HEK293 (cell line): Measurements from ENCODE around the gene C9orf152.

Experiments used
- CTCF ChIA-PET: fragments of 350-600 bp; formaldehyde crosslinking; extraction: SDS; loops from one replicate; lab custom pipeline; 2021; ENCODE audit warnings: antibody characterized with exemption; lab: Yijun Ruan, JAX
- POLR2A ChIA-PET: fragments of 300-600 bp; formaldehyde crosslinking; extraction: SDS; loops from one replicate; lab custom pipeline; 2020; ENCODE audit warnings: antibody characterized with exemption, inconsistent platforms; lab: Yijun Ruan, JAX
- H3K27ac ChIP-seq: fragments of 200-500 bp; sonication (Bioruptor generic); 2 replicates; pipeline ENCODE4 v1.5.1; 2014; ENCODE audit warnings: low read depth, low read length, control low read depth, inconsistent platforms; ENCODE audit errors: extremely low read depth
- H3K36me3 ChIP-seq, 2 experiments: fragments of 200-500 bp in 1 of 2; sonication (Bioruptor generic) in 1 of 2; 1 replicate in 1 of 2; 2 replicates in 1 of 2; pipeline ENCODE4 v1.5.1; 2014 to 2017; ENCODE audit warnings: inconsistent platforms in 2 of 2, low read length in 2 of 2; ENCODE audit not compliant: control insufficient read depth in 2 of 2, insufficient read depth in 1 of 2
- H3K4me1 ChIP-seq: fragments of 200-500 bp; sonication (Bioruptor generic); 2 replicates; pipeline ENCODE4 v1.5.1; 2014; ENCODE audit warnings: mild to moderate bottlenecking, low read length, inconsistent platforms; ENCODE audit not compliant: control insufficient read depth, insufficient read depth
- H3K4me3 ChIP-seq: 2 replicates; pipeline ENCODE4 v1.5.1; 2011; ENCODE audit warnings: low read depth, mild to moderate bottlenecking, control low read depth, low read length, moderate library complexity
- H3K9me3 ChIP-seq: fragments of 200-500 bp; sonication (Bioruptor generic); 2 replicates; pipeline ENCODE4 v1.5.1; 2014; ENCODE audit warnings: low read depth, low read length, inconsistent platforms; ENCODE audit not compliant: control insufficient read depth, insufficient read depth
- BCL11A ChIP-seq: fragments of 450-650 bp; formaldehyde crosslinking; IDR thresholded peaks from 2 replicates; pipeline ENCODE4 v1.5.1; 2016; ENCODE audit warnings: low read depth, missing biosample characterization, missing genetic modification characterization
- BCL11B ChIP-seq: fragments of 450-650 bp; formaldehyde crosslinking; IDR thresholded peaks from 2 replicates; pipeline ENCODE4 v1.5.1; 2016; ENCODE audit warnings: low read depth, missing biosample characterization, missing genetic modification characterization
- RBAK ChIP-seq: fragments of 450-650 bp; formaldehyde crosslinking; IDR thresholded peaks from 2 replicates; pipeline ENCODE4 v1.5.1; 2016; ENCODE audit warnings: missing biosample characterization, missing genetic modification characterization
- SALL2 ChIP-seq: fragments of 450-650 bp; formaldehyde crosslinking; IDR thresholded peaks from 2 replicates; pipeline ENCODE4 v1.5.0; 2017; ENCODE audit warnings: missing biosample characterization, mild to moderate bottlenecking, missing genetic modification characterization, borderline replicate concordance
- SP7 ChIP-seq: fragments of 450-650 bp; formaldehyde crosslinking; IDR thresholded peaks from 2 replicates; pipeline ENCODE4 v1.5.1; 2016; ENCODE audit warnings: missing biosample characterization, missing genetic modification characterization
- YY2 ChIP-seq: fragments of 450-650 bp; formaldehyde crosslinking; IDR thresholded peaks from 2 replicates; pipeline ENCODE4 v1.5.1; 2016; ENCODE audit warnings: missing biosample characterization, missing genetic modification characterization
- ZBTB49 ChIP-seq: fragments of 450-650 bp; formaldehyde crosslinking; IDR thresholded peaks from 2 replicates; pipeline ENCODE4 v1.5.1; 2016; ENCODE audit warnings: missing biosample characterization, missing genetic modification characterization, low read depth
- ZNF114 ChIP-seq: fragments of 450-650 bp; formaldehyde crosslinking; IDR thresholded peaks from 2 replicates; pipeline ENCODE4 v1.5.0; 2017; ENCODE audit warnings: missing biosample characterization, missing genetic modification characterization
- ZNF148 ChIP-seq: fragments of 450-650 bp; formaldehyde crosslinking; IDR thresholded peaks from 2 replicates; pipeline ENCODE4 v1.5.0; 2017; ENCODE audit warnings: missing biosample characterization, missing genetic modification characterization, borderline replicate concordance
- ZNF202 ChIP-seq: fragments of 450-650 bp; formaldehyde crosslinking; IDR thresholded peaks from 2 replicates; pipeline ENCODE4 v1.5.1; 2016; ENCODE audit warnings: missing biosample characterization, missing genetic modification characterization, borderline replicate concordance
- ZNF280D ChIP-seq: fragments of 450-650 bp; formaldehyde crosslinking; IDR thresholded peaks from 2 replicates; pipeline ENCODE4 v1.5.1; 2016; ENCODE audit warnings: missing biosample characterization, missing genetic modification characterization
- ZNF341 ChIP-seq: fragments of 450-650 bp; formaldehyde crosslinking; IDR thresholded peaks from 2 replicates; pipeline ENCODE4; 2016; ENCODE audit warnings: low read depth, missing biosample characterization, missing genetic modification characterization
- ZNF366 ChIP-seq: fragments of 450-650 bp; formaldehyde crosslinking; conservative IDR thresholded peaks from 2 replicates; pipeline ENCODE4 v1.5.1; 2016; ENCODE audit warnings: missing biosample characterization, missing genetic modification characterization
- ZNF473 ChIP-seq: fragments of 450-650 bp; formaldehyde crosslinking; IDR thresholded peaks from 2 replicates; pipeline ENCODE4 v1.5.1; 2017; ENCODE audit warnings: missing biosample characterization, missing genetic modification characterization
- ZNF513 ChIP-seq: fragments of 450-650 bp; IDR thresholded peaks from 2 replicates; pipeline ENCODE4 v1.5.1; 2018; ENCODE audit warnings: missing biosample characterization, missing genetic modification characterization
- ZNF571 ChIP-seq: fragments of 450-650 bp; formaldehyde crosslinking; IDR thresholded peaks from 2 replicates; pipeline ENCODE4 v1.5.0; 2017; ENCODE audit warnings: missing biosample characterization, missing genetic modification characterization

Gene C9orf152

GRCh38 chr9:110173322-110173642, 34.7 kb downstream of the C9orf152 start:
- Histone ChIP-seq H3K4me3 (no peak overlapping the region), H3K27ac (no peak overlapping the region), H3K36me3 (peaks cover 0 to 5% of the 10 kb centered on the region in 2 experiments; a peak in 1 of 3 replicates), H3K4me1 (no peaks in the 10 kb centered on the region), H3K9me3 (no peaks in the 10 kb centered on the region)
- POLR2A ChIA-PET: no interaction called here
- CTCF ChIA-PET: no interaction called here
- TF ChIP-seq SALL2: no peak

GRCh38 chr9:110170357-110171257, 37.4 kb downstream of the C9orf152 start:
- Histone ChIP-seq H3K4me3 (no peak overlapping the region), H3K4me1 (no peaks in the 10 kb centered on the region), H3K9me3 (no peaks in the 10 kb centered on the region), H3K36me3 (peaks cover 0 to 6% of the 10 kb centered on the region in 2 experiments; a peak in 1 of 3 replicates), H3K27ac (no peak overlapping the region)
- TF ChIP-seq RBAK (tag by site-specific recombination): no peak
- TF ChIP-seq ZNF366 (tag by site-specific recombination): no peak
- TF ChIP-seq BCL11B: no peak
- no peak for TF ChIP-seq ZNF513
- CTCF ChIA-PET: interaction anchor here (0.6 to 1.3 kb wide), 6 partner anchors 13 to 453 kb away, joined by 3 to 7 read pairs (median 4); no protein-coding TSS in a partner anchor
- POLR2A ChIA-PET: interaction anchor here (0.6 kb wide), 1 partner anchor 78 kb away, joined by 3 read pairs; no protein-coding TSS in a partner anchor

GRCh38 chr9:110168486-110168885, 39.5 kb downstream of the C9orf152 start:
- CTCF ChIA-PET: no interaction called here
- H3K36me3 ChIP-seq: peaks cover 0 to 6% of the 10 kb centered on the region in 2 experiments; a peak in 1 of 3 replicates
- H3K4me1 ChIP-seq: no peaks in the 10 kb centered on the region
- POLR2A ChIA-PET: no interaction called here
- no peaks in the 10 kb centered on the region for H3K9me3 ChIP-seq
- no peak overlapping the region for H3K27ac ChIP-seq
- no peak overlapping the region for H3K4me3 ChIP-seq
- TF ChIP-seq ZNF473 (no peak), ZNF114 (tag by site-specific recombination) (no peak), ZBTB49 (tag by site-specific recombination) (no peak), ZNF148 (tag by site-specific recombination) (no peak), ZNF341 (tag by site-specific recombination) (no peak), ZNF280D (tag by site-specific recombination) (no peak), BCL11B (no peak), SP7 (tag by site-specific recombination) (no peak), ZNF202 (no peak), ZNF571 (tag by site-specific recombination) (no peak), YY2 (tag by site-specific recombination) (no peak), BCL11A (tag by site-specific recombination) (no peak)
